MM.1S (cell line): Measurements from ENCODE around the gene PTPN18.

Experiments
- DNase-seq: peaks from one replicate; pipeline ENCODE4 v3.0.0-alpha.2; 2015
- H2AFZ ChIP-seq: fragments of 300-600 bp; sonication (generic); 2 replicates; pipeline ENCODE4 v1.6.0; 2016; ENCODE audit warnings: antibody characterized with exemption, low read length
- H3F3A ChIP-seq: fragments of 300-600 bp; sonication (generic); 2 replicates; pipeline ENCODE4 v1.6.1; 2016; ENCODE audit warnings: mild to moderate bottlenecking, antibody characterized with exemption, low read length, moderate library complexity, mixed read lengths; ENCODE audit not compliant: insufficient read depth
- H3K27ac ChIP-seq: fragments of 300-600 bp; sonication (generic); 2 replicates; pipeline ENCODE4 v1.5.1; 2016; ENCODE audit warnings: mild to moderate bottlenecking, low read length
- H3K27me3 ChIP-seq: fragments of 300-600 bp; sonication (generic); replicated peaks from 2 replicates; pipeline ENCODE4 v1.6.0; 2016; ENCODE audit warnings: low read length; ENCODE audit not compliant: insufficient read depth
- H3K36me3 ChIP-seq: fragments of 300-600 bp; sonication (generic); replicated peaks from 2 replicates; pipeline ENCODE4 v1.6.1; 2016; ENCODE audit warnings: mild to moderate bottlenecking, low read length, mixed read lengths; ENCODE audit not compliant: insufficient read depth
- H3K4me1 ChIP-seq: fragments of 300-600 bp; sonication (generic); 2 replicates; pipeline ENCODE4 v1.6.1; 2016; ENCODE audit warnings: low read length, mixed read lengths
- H3K4me2 ChIP-seq: fragments of 300-600 bp; sonication (generic); 2 replicates; pipeline ENCODE4 v1.6.0; 2016; ENCODE audit warnings: low read depth, low read length
- H3K4me3 ChIP-seq: fragments of 300-600 bp; sonication (generic); 2 replicates; pipeline ENCODE4 v1.5.1; 2016; ENCODE audit warnings: low read length, mixed read lengths
- H3K79me2 ChIP-seq: fragments of 300-600 bp; sonication (generic); 2 replicates; pipeline ENCODE4 v1.6.1; 2016; ENCODE audit warnings: mixed run types, low read length, mixed read lengths
- H3K9ac ChIP-seq: fragments of 300-600 bp; sonication (generic); 2 replicates; pipeline ENCODE4 v1.6.1; 2016; ENCODE audit warnings: low read length, mixed read lengths
- H3K9me2 ChIP-seq: fragments of 300-600 bp; sonication (generic); replicated peaks from 2 replicates; pipeline ENCODE4 v1.6.1; 2016; ENCODE audit warnings: mild to moderate bottlenecking, low read length, mixed read lengths; ENCODE audit not compliant: insufficient read depth
- H3K9me3 ChIP-seq: fragments of 300-600 bp; sonication (generic); replicated peaks from 2 replicates; pipeline ENCODE4 v1.6.1; 2016; ENCODE audit warnings: mild to moderate bottlenecking, low read length, mixed read lengths; ENCODE audit not compliant: insufficient read depth
- H4K20me1 ChIP-seq: fragments of 300-600 bp; sonication (generic); 2 replicates; pipeline ENCODE4 v1.6.1; 2016; ENCODE audit warnings: mild to moderate bottlenecking, low read length, moderate library complexity, mixed read lengths; ENCODE audit not compliant: insufficient read depth
- EZH2 ChIP-seq: fragments of 300-600 bp; sonication (generic); optimal IDR thresholded peaks from 2 replicates; pipeline ENCODE3; 2017; ENCODE audit warnings: low read depth, mild to moderate bottlenecking, antibody characterized with exemption, low read length, mixed read lengths
- EZH2phosphoT487 ChIP-seq: fragments of 300-600 bp; sonication (generic); IDR thresholded peaks from 2 replicates; pipeline ENCODE4 v1.6.1; 2018; ENCODE audit warnings: antibody characterized with exemption, low read length
- TF ChIP-seq, protein P1 (sequence below): fragments of 300-600 bp; sonication (generic); IDR thresholded peaks from 2 replicates; pipeline ENCODE4 v1.5.1; 2016; ENCODE audit warnings: antibody characterized with exemption, low read length, mixed read lengths

PTPN18 gene

GRCh38 chr2:130387804-130388203, 31.9 kb downstream of the PTPN18 start:
- Histone ChIP-seq H3K4me1 (peaks cover 17% of the 10 kb centered on the region), H2AFZ (no peak overlapping the region), H3K4me2 (no peak overlapping the region), H3K9me2 (no peaks in the 10 kb centered on the region), H3F3A (peaks cover 14% of the 10 kb centered on the region; the same call in 1 of the 2 replicates), H3K9ac (no peak overlapping the region), H3K9me3 (no peaks in the 10 kb centered on the region), H4K20me1 (no peaks in the 10 kb centered on the region), H3K27ac (no peak overlapping the region), H3K36me3 (no peaks in the 10 kb centered on the region), H3K79me2 (no peaks in the 10 kb centered on the region), H3K4me3 (no peak overlapping the region), H3K27me3 (no peaks in the 10 kb centered on the region)
- no peak for DNase-seq
- TF ChIP-seq, protein P1, sequence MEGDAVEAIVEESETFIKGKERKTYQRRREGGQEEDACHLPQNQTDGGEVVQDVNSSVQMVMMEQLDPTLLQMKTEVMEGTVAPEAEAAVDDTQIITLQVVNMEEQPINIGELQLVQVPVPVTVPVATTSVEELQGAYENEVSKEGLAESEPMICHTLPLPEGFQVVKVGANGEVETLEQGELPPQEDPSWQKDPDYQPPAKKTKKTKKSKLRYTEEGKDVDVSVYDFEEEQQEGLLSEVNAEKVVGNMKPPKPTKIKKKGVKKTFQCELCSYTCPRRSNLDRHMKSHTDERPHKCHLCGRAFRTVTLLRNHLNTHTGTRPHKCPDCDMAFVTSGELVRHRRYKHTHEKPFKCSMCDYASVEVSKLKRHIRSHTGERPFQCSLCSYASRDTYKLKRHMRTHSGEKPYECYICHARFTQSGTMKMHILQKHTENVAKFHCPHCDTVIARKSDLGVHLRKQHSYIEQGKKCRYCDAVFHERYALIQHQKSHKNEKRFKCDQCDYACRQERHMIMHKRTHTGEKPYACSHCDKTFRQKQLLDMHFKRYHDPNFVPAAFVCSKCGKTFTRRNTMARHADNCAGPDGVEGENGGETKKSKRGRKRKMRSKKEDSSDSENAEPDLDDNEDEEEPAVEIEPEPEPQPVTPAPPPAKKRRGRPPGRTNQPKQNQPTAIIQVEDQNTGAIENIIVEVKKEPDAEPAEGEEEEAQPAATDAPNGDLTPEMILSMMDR = no peak
- TF ChIP-seq EZH2 (no peak), EZH2phosphoT487 (no peak)

GRCh38 chr2:130388221-130388907, 32.5 kb downstream of the PTPN18 start:
- Histone ChIP-seq H4K20me1 (no peaks in the 10 kb centered on the region), H3K36me3 (no peaks in the 10 kb centered on the region), H3F3A (peaks cover 14% of the 10 kb centered on the region; the same call in 1 of the 2 replicates), H3K4me2 (no peak overlapping the region), H3K4me3 (no peak overlapping the region), H3K27me3 (no peaks in the 10 kb centered on the region), H3K4me1 (peaks cover 22% of the 10 kb centered on the region), H3K9me3 (no peaks in the 10 kb centered on the region), H3K9ac (no peak overlapping the region), H3K9me2 (no peaks in the 10 kb centered on the region), H3K79me2 (no peaks in the 10 kb centered on the region), H3K27ac (no peak overlapping the region), H2AFZ (no peak overlapping the region)
- no peak for DNase-seq
- TF ChIP-seq, protein P1 = no peak
- TF ChIP-seq EZH2phosphoT487 = no peak
- no peak for TF ChIP-seq EZH2

GRCh38 chr2:130389358-130389757, 33.5 kb downstream of the PTPN18 start:
- Histone ChIP-seq H3K9me2 (no peaks in the 10 kb centered on the region), H3K4me2 (no peak overlapping the region), H3K4me1 (peaks cover 26% of the 10 kb centered on the region), H3K9me3 (no peaks in the 10 kb centered on the region), H3K27ac (no peak overlapping the region), H3K79me2 (no peaks in the 10 kb centered on the region), H3K27me3 (no peaks in the 10 kb centered on the region), H3K9ac (no peak overlapping the region), H4K20me1 (no peaks in the 10 kb centered on the region), H2AFZ (no peak overlapping the region), H3K36me3 (no peaks in the 10 kb centered on the region), H3K4me3 (no peak overlapping the region), H3F3A (peaks cover 14% of the 10 kb centered on the region; the same call in 1 of the 2 replicates)
- no peak for DNase-seq
- TF ChIP-seq EZH2 (no peak), EZH2phosphoT487 (no peak)
- TF ChIP-seq, protein P1 = no peak
